PC-3 (cell line): Measurements from ENCODE around the gene CTF1.

Experiments used
- EZH2 ChIP-seq: fragments of 300-600 bp; sonication (generic); IDR thresholded peaks from one replicate; pipeline ENCODE4 v1.6.1; 2017; ENCODE audit warnings: antibody characterized with exemption, mild to moderate bottlenecking, low read length; ENCODE audit not compliant: unreplicated experiment
- EZH2phosphoT487 ChIP-seq: fragments of 300-600 bp; sonication (generic); IDR thresholded peaks from 2 replicates; pipeline ENCODE4 v1.6.1; 2018; ENCODE audit warnings: mild to moderate bottlenecking, antibody characterized with exemption, low read length, borderline replicate concordance
- TF ChIP-seq, protein P1 (sequence below): fragments of 300-600 bp; sonication (generic); conservative IDR thresholded peaks from 2 replicates; pipeline ENCODE4 v1.5.1; 2017; ENCODE audit warnings: antibody characterized with exemption, low read depth, mild to moderate bottlenecking, low read length

DNA sequence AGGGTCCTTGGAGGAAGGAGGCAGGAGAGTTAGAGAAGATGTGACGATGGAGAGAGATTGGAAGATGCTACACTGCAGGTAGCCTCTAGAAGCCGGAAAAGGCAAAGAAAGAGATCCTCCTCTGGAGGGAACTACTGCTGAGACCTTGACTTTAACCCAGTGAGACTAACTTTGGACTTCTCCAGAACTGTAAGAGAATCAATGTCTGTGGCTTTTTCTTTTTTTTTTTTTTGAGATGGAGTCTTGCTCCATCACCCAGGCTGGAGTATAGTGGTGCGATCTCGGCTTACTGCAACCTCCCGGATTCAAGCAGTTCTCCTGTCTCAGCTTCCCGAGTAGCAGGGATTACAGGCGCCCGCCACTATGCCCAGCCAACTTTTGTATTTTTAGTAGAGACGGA is 11.2 kb upstream of the CTF1 start:
- TF ChIP-seq, protein P1, sequence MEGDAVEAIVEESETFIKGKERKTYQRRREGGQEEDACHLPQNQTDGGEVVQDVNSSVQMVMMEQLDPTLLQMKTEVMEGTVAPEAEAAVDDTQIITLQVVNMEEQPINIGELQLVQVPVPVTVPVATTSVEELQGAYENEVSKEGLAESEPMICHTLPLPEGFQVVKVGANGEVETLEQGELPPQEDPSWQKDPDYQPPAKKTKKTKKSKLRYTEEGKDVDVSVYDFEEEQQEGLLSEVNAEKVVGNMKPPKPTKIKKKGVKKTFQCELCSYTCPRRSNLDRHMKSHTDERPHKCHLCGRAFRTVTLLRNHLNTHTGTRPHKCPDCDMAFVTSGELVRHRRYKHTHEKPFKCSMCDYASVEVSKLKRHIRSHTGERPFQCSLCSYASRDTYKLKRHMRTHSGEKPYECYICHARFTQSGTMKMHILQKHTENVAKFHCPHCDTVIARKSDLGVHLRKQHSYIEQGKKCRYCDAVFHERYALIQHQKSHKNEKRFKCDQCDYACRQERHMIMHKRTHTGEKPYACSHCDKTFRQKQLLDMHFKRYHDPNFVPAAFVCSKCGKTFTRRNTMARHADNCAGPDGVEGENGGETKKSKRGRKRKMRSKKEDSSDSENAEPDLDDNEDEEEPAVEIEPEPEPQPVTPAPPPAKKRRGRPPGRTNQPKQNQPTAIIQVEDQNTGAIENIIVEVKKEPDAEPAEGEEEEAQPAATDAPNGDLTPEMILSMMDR = no peak
- no peak for TF ChIP-seq EZH2
- TF ChIP-seq EZH2phosphoT487 = no peak
